Measurements from ENCODE around the gene ACSM3. TPM values are rescaled to one million over a fixed set of nuclear protein-coding genes. Genes with fewer than 3 reads are reported as not detected.

The ACSM3 gene
- total and polyA plus RNA-seq, 10 of the 15 experiments (the other 5 are each of a cell fraction or from before 2014, with no cell fraction given), result 4.9 to 21.0 (median 7.0) TPM

GRCh38 chr16:20741554-20742285, 22.1 kb upstream of the ACSM3 start, which contains the start of gene THUMPD1 (continued):
- TF ChIP-seq IKZF1 (conservative IDR thresholded peaks at IDR 0.05) (peak; percentile 75), PAX5 (IDR thresholded peaks at IDR 0.05; ENCODE audit: borderline replicate concordance, low read depth, low read length) (no peak), BCLAF1 (IDR thresholded peaks at IDR 0.05) (no peak), BRCA1 (IDR thresholded peaks at IDR 0.05; ENCODE audit: low read depth, low read length) (no peak), GATAD2B (conservative IDR thresholded peaks at IDR 0.05; ENCODE audit: low read depth) (no peak; the same call in 1 of the 2 replicates), CBFB (IDR thresholded peaks at IDR 0.05; ENCODE audit: low read depth) (peak; percentile 71; the same call in 1 of the 2 replicates), E4F1 (IDR thresholded peaks at IDR 0.05; ENCODE audit: borderline replicate concordance, partially characterized antibody) (peak; percentile 82), SUZ12 (IDR thresholded peaks at IDR 0.05; ENCODE audit: unreplicated experiment) (no peak), SMARCA5 (IDR thresholded peaks at IDR 0.05) (no peak), RBBP5 (conservative IDR thresholded peaks at IDR 0.05) (0 out of 2 replicates have a peak, but pooled peaks have one; percentile 54), TBL1XR1 (IDR thresholded peaks at IDR 0.05; ENCODE audit: low read depth, low read length) (0 out of 2 replicates have a peak, but pooled peaks have one; percentile 62), RAD51 (IDR thresholded peaks at IDR 0.05) (no peak), MYC (IDR thresholded peaks at IDR 0.05; ENCODE audit: insufficient read depth, insufficient read length, insufficient replicate concordance, low read length, severe bottlenecking) (no peak), ZBTB33 (IDR thresholded peaks at IDR 0.05) (no peak), POLR2AphosphoS2 (IDR thresholded peaks at IDR 0.05; ENCODE audit: low read depth, low read length) (0 out of 2 replicates have a peak, but pooled peaks have one; percentile 56), WRNIP1 (IDR thresholded peaks at IDR 0.05; ENCODE audit: borderline replicate concordance, low read depth, low read length) (no peak), RUNX3 (IDR thresholded peaks at IDR 0.05; ENCODE audit: low read length) (peak; percentile 68), SREBF2 (IDR thresholded peaks at IDR 0.05; ENCODE audit: low read length) (no peak), DPF2 (IDR thresholded peaks at IDR 0.05) (peak; percentile 27; the same call in 1 of the 2 replicates)
